GM12878 (cell line): Measurements from ENCODE around the gene CLEC19A.
"Not testable (repeated sequence)": the region's sequence is repeated elsewhere in the genome, so short reads cannot be mapped to it uniquely, and the experiment has no call there.

Experiments
- BHLHE40 ChIP-seq, 2 experiments: fragments of 450-650 bp in 1 of 2; IDR thresholded peaks; 2 replicates each; pipeline ENCODE4 v1.6.1; 2011 to 2017; ENCODE audit warnings: low read depth in 2 of 2, borderline replicate concordance in 1 of 2, improper control_type of control experiment in 1 of 2, low read length in 1 of 2, mild to moderate bottlenecking in 1 of 2
- CEBPB ChIP-seq, 2 experiments: fragments of 150-350 bp in 1 of 2; IDR thresholded peaks; 2 replicates each; pipeline ENCODE4 v1.6.1; 2012 to 2014; ENCODE audit warnings: low read depth in 2 of 2, low read length in 2 of 2, borderline replicate concordance in 1 of 2, inconsistent platforms in 1 of 2
- CREB1 ChIP-seq: IDR thresholded peaks from 2 replicates; pipeline ENCODE4 v1.6.1; 2012; ENCODE audit warnings: low read depth, mild to moderate bottlenecking, inconsistent platforms
- CREM ChIP-seq: IDR thresholded peaks from 2 replicates; pipeline ENCODE4 v1.6.1; 2014; ENCODE audit warnings: antibody characterized with exemption, low read depth
- EZH2 ChIP-seq: IDR thresholded peaks from 2 replicates; pipeline ENCODE4 v1.6.1; 2012; ENCODE audit warnings: low read depth, mild to moderate bottlenecking, control low read depth, inconsistent platforms, low read length, borderline replicate concordance; ENCODE audit not compliant: control insufficient read depth
- FOS ChIP-seq: IDR thresholded peaks from 3 replicates; pipeline ENCODE4 v1.6.1; 2011; ENCODE audit warnings: borderline replicate concordance; ENCODE audit not compliant: insufficient read length; ENCODE audit errors: extremely low read depth
- POLR2A ChIP-seq: IDR thresholded peaks from 2 replicates; pipeline ENCODE4 v1.6.1; 2011; ENCODE audit warnings: low read depth, mild to moderate bottlenecking, low read length
- REST ChIP-seq: IDR thresholded peaks from 2 replicates; pipeline ENCODE4 v1.6.1; 2012; ENCODE audit warnings: mild to moderate bottlenecking, low read depth, low read length
- SIN3A ChIP-seq: IDR thresholded peaks from 2 replicates; pipeline ENCODE4 v1.6.1; 2012; ENCODE audit warnings: low read depth, low read length, improper control_type of control experiment
- SIX5 ChIP-seq: IDR thresholded peaks from 2 replicates; pipeline ENCODE4 v1.6.1; 2011; ENCODE audit warnings: mild to moderate bottlenecking, low read depth, low read length, moderate library complexity; ENCODE audit not compliant: severe bottlenecking
- TAF1 ChIP-seq: IDR thresholded peaks from 2 replicates; pipeline ENCODE4 v1.6.1; 2011; ENCODE audit warnings: mild to moderate bottlenecking, low read depth, low read length, borderline replicate concordance
- USF2 ChIP-seq: IDR thresholded peaks from 2 replicates; pipeline ENCODE4 v1.6.1; 2011; ENCODE audit warnings: low read depth, low read length, improper control_type of control experiment, borderline replicate concordance
- ZNF274 ChIP-seq: IDR thresholded peaks from one replicate; pipeline ENCODE4 v1.8.0; 2011; ENCODE audit not compliant: insufficient read length, insufficient read depth
- TF ChIP-seq, protein P1 (sequence below), 3 experiments: IDR thresholded peaks in 2 of 3; conservative IDR thresholded peaks in 1 of 3; 2 replicates each; pipeline ENCODE4 v1.5.1; 2011; ENCODE audit warnings: low read depth in 3 of 3, low read length in 3 of 3, mild to moderate bottlenecking in 3 of 3, control low read depth in 2 of 3, moderate library complexity in 2 of 3, inconsistent platforms in 1 of 3, mixed read lengths in 1 of 3; ENCODE audit not compliant: control insufficient read depth in 2 of 3, insufficient read depth in 1 of 3; ENCODE audit errors: extremely low read depth in 1 of 3

DNA sequence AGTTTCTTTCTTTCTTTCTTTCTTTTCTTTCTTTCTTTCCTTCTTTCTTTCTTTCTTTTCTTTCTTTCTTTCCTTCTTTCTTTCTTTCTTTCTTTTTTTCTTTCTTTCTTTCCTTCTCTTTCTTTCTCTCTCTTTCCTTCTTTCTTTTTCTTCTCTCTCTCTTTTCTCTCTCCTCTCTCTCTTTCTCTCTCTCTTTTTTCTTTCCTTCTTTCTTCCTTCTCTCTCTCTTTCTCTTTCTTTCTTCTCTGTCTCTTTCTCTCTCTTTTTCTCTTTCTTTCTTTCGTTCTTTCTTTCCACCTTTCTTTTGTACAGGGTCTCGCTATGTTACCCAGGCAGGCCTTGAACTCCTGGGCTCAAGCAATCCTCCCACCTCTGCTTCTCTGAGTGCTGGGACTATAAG, 35.7 kb downstream of the CLEC19A start:
- TF ChIP-seq, protein P1, sequence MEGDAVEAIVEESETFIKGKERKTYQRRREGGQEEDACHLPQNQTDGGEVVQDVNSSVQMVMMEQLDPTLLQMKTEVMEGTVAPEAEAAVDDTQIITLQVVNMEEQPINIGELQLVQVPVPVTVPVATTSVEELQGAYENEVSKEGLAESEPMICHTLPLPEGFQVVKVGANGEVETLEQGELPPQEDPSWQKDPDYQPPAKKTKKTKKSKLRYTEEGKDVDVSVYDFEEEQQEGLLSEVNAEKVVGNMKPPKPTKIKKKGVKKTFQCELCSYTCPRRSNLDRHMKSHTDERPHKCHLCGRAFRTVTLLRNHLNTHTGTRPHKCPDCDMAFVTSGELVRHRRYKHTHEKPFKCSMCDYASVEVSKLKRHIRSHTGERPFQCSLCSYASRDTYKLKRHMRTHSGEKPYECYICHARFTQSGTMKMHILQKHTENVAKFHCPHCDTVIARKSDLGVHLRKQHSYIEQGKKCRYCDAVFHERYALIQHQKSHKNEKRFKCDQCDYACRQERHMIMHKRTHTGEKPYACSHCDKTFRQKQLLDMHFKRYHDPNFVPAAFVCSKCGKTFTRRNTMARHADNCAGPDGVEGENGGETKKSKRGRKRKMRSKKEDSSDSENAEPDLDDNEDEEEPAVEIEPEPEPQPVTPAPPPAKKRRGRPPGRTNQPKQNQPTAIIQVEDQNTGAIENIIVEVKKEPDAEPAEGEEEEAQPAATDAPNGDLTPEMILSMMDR (IDR thresholded peaks at IDR 0.05 in 2 of 3, conservative IDR thresholded peaks at IDR 0.05 in 1 of 3; ENCODE audit: control insufficient read depth in 2 of 3, extremely low read depth in 1 of 3, insufficient read depth in 1 of 3, low read depth in 3 of 3, low read length in 3 of 3), result not testable (repeated sequence)
- TF ChIP-seq POLR2A; CREM; FOS; EZH2; CEBPB (IDR thresholded peaks at IDR 0.05; ENCODE audit: borderline replicate concordance in 1 of 2, low read depth in 2 of 2, low read length in 2 of 2); TAF1; SIN3A; BHLHE40 (IDR thresholded peaks at IDR 0.05; ENCODE audit: borderline replicate concordance in 1 of 2, low read depth in 2 of 2, low read length in 1 of 2); ZNF274; USF2; CREB1; REST; SIX5: not testable (repeated sequence)
